Measurements from ENCODE around the gene GPR39. TPM values are rescaled to one million over a fixed set of nuclear protein-coding genes. Genes with fewer than 3 reads are reported as not detected.

GPR39 gene
- total and polyA plus RNA-seq, 10 donors: 0.05 TPM; not detected in 9

- H3K36me3 ChIP-seq: no peaks in the 10 kb centered on the region
- TF ChIP-seq POLR2AphosphoS5 (IDR thresholded peaks at IDR 0.05) (no peak), POLR2A (IDR thresholded peaks at IDR 0.05) (no peak), CTCF (IDR thresholded peaks at IDR 0.05 in 8 of 11, conservative IDR thresholded peaks at IDR 0.05 in 3 of 11) (no peak)
- no peak overlapping the region for H3K27ac ChIP-seq
- no peak overlapping the region for H3K4me3 ChIP-seq
- no peak for DNase-seq
- no peaks in the 10 kb centered on the region for H3K9me3 ChIP-seq
- H3K4me1 ChIP-seq: no peaks in the 10 kb centered on the region
- intact Hi-C loops (cut with DNase I; ENCODE audit: low total_unique reads): no loop called here
- peaks cover 0 to 1% (median 0%) of the 10 kb centered on the region in 7 donors for H3K27me3 ChIP-seq (replicated peaks in 1 of 7)
Observed at GRCh38 chr2:132640116-132640515, 223.5 kb downstream of the GPR39 start.

GRCh38 chr2:132641819-132642218 lies 225.2 kb downstream of the GPR39 start:
- Histone ChIP-seq H3K27ac (no peak overlapping the region), H3K9me3 (no peaks in the 10 kb centered on the region), H3K4me3 (no peak overlapping the region), H3K4me1 (no peaks in the 10 kb centered on the region), H3K27me3 (replicated peaks in 1 of 7) (peaks cover 0 to 6% (median 0%) of the 10 kb centered on the region in 7 donors), H3K36me3 (no peaks in the 10 kb centered on the region)
- no peak for DNase-seq
- TF ChIP-seq POLR2AphosphoS5 (IDR thresholded peaks at IDR 0.05) (no peak), CTCF (IDR thresholded peaks at IDR 0.05 in 8 of 11, conservative IDR thresholded peaks at IDR 0.05 in 3 of 11) (no peak), POLR2A (IDR thresholded peaks at IDR 0.05) (no peak)
- intact Hi-C loops (cut with DNase I; ENCODE audit: low total_unique reads): no loop called here

- intact Hi-C loops (cut with DNase I; ENCODE audit: low total_unique reads): no loop called here
Observed at GRCh38 chr2:132642415-132642814, 225.8 kb downstream of the GPR39 start.

GRCh38 chr2:132645176-132645575 lies 228.6 kb downstream of the GPR39 start:
- DNase-seq: no peak
- no peak overlapping the region for H3K27ac ChIP-seq

More at GRCh38 chr2:132642415-132642814, 225.8 kb downstream of the GPR39 start:
- Histone ChIP-seq H3K36me3 (no peaks in the 10 kb centered on the region), H3K4me3 (no peak overlapping the region), H3K27me3 (replicated peaks in 1 of 7) (peaks cover 0 to 6% (median 0%) of the 10 kb centered on the region in 7 donors), H3K4me1 (no peaks in the 10 kb centered on the region), H3K27ac (no peak overlapping the region), H3K9me3 (no peaks in the 10 kb centered on the region)
- TF ChIP-seq POLR2A (IDR thresholded peaks at IDR 0.05) (no peak), POLR2AphosphoS5 (IDR thresholded peaks at IDR 0.05) (no peak), CTCF (IDR thresholded peaks at IDR 0.05 in 8 of 11, conservative IDR thresholded peaks at IDR 0.05 in 3 of 11) (no peak)
- DNase-seq: no peak
- WGBS, 5 donors: 70 to 81% (median 72%) methylated on average over 2 of the region's 2 CpGs

More at GRCh38 chr2:132645176-132645575, 228.6 kb downstream of the GPR39 start:
- intact Hi-C loops (cut with DNase I; ENCODE audit: low total_unique reads): no loop called here
- peak in 1 of 3 donors; percentile 19 for TF ChIP-seq POLR2AphosphoS5 (IDR thresholded peaks at IDR 0.05)
- no peak for TF ChIP-seq POLR2A (IDR thresholded peaks at IDR 0.05)
- H3K4me3 ChIP-seq: no peak overlapping the region
- no peaks in the 10 kb centered on the region for H3K36me3 ChIP-seq
- H3K27me3 ChIP-seq (replicated peaks in 1 of 7): peaks cover 0 to 8% (median 0%) of the 10 kb centered on the region in 7 donors
- no peaks in the 10 kb centered on the region for H3K4me1 ChIP-seq
- H3K9me3 ChIP-seq: no peaks in the 10 kb centered on the region
- 74 to 90% (median 81%) methylated on average over 35 of the region's 35 CpGs for WGBS, 5 donors

Data from spleen (tissue), 11 donors.